GM19025 (cell line): ENCODE measurements around the gene EMID1.

ENCODE experiments used
- ATAC-seq: cut with Tn5 transposase; IDR thresholded peaks from one replicate; pipeline ENCODE4 v1.9.1; 2021; ENCODE audit warnings: mild to moderate bottlenecking, low read depth, moderate library complexity; ENCODE audit not compliant: unreplicated experiment

EMID1 gene

DNA sequence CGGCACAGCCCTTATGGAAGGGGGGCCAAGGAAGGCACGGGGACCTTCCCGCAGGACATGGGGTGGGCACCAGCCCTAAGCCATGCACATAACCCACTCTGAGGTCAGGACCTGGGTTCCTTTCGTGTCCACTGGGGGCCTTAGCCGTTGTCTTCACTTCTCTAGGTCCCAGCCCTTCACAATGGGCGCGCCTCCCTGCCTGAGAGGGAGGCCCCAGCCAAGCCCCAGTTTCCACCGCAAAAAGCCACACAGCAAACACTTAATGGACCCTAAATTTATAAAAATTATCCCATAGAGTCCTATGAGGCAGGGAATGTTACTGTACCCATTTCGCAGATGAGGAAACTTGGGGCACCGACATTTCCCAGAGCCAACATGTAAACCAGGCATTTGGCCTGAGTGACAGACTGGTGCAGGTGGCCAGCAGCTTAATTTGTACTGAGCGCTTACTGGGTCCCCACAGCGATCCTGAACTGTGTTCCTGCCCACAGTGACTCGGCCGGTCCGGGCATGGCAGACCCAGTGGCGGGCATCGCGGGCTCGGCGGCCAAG lies 102.0 kb downstream of the EMID1 start:
- ATAC-seq: no peak

GRCh38 chr22:29308148-29308790 lies 102.6 kb downstream of the EMID1 start:
- no peak for ATAC-seq

GRCh38 chr22:29308791-29309262 lies 103.1 kb downstream of the EMID1 start:
- no peak for ATAC-seq
